Measurements from ENCODE around the gene SPRY1.
A peak's percentile ranks its signal among the peaks of the same experiment; 100 is the strongest.

The SPRY1 gene

DNA sequence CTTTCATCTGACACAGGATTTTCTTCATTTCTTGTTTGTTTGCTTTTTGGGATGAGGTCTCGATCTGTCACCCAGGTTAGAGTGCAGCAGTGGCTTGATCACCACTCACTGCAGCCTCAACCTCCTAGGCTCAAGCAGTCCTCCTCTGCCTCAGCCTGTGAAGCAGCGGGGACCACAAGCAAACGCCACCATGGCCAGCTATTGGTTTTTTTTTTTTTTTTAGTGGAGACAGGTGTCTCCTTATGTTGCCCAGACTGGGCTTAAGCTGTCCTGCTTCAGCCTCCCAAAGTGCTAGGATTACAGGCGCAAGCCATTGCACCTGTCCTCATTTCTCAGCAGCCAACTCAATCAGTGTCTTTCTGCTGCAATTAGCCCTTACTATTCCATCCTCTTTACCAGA, 10.3 kb downstream of the SPRY1 start:
- no peak for DNase-seq
- no peak for TF ChIP-seq GATA1 (IDR thresholded peaks at IDR 0.05; ENCODE audit: low read depth, low read length)
- TF ChIP-seq POLR2A (IDR thresholded peaks at IDR 0.05; ENCODE audit: low read length): no peak

DNA sequence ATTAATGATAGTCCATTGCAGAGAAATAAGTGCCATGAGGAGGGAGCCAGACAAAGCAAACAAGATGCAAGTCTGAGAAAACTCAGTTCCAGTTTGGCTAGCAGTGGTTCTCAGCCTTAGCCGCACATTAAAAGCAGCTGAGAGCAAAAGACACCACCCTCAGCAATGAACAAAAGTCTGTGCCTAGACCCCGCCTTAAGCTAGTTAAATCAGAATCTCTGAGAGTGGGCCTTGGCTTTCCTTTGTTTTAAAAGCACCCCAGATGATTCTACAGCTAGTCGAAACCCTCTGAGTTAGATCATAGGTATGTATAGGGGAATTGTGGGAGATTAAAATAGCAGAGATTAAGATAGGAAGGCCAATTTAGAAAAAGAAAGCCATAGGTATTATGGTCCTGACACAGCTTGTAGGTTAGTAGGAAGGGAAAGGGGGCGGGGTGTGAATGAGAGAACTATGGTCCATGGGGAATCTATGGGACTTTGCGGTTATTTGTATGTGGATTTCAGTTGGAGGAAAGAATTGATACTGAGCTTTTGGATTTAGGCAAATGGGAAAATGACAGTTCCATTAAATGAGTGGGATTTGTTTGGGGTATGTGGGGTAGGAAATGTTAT, 12.0 kb downstream of the SPRY1 start:
- TF ChIP-seq POLR2A (IDR thresholded peaks at IDR 0.05; ENCODE audit: low read length): no peak
- no peak for TF ChIP-seq GATA1 (IDR thresholded peaks at IDR 0.05; ENCODE audit: low read depth, low read length)
- DNase-seq: no peak

DNA sequence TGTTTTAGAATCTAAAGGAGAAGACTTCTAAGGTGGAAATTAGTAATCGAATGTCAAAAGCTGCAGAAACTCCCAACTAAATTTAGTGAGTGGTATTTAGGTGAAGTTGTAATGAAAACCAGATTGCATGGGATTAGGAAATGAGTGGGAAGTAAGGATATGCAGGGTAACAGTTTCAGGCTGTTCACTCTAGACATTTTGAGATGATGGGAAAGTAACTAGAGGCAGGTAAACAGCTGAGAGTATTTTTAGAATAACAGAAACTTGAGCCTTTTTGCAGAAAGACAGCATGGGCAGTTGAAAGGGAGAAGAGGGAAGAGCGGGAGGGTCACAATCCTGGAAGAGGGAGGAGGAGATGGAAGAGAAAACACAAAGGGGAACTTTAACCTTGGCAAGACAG, 12.7 kb downstream of the SPRY1 start:
- TF ChIP-seq GATA1 (IDR thresholded peaks at IDR 0.05; ENCODE audit: low read depth, low read length) (no peak), POLR2A (IDR thresholded peaks at IDR 0.05; ENCODE audit: low read length) (no peak)
- no peak for DNase-seq

DNA sequence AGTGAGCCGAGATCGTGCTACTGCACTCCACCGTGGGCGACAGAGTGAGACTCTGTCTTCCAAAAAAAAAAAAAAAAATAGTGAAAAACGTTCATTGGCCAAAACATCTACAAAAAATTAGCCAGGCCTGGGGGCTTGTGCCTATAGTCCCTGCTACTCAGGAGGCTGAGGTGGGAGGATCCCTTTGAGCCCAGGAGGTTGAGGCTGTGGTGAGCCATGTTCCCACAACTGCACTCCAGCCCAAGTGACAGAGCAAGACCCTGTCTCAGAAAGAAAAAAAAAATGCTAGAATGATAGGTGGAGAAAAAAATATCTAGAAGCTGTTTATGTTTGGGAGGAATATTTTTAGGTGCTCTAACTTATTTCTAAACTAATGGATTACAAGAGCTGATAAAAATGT, 14.9 kb downstream of the SPRY1 start:
- no peak for TF ChIP-seq POLR2A (IDR thresholded peaks at IDR 0.05; ENCODE audit: low read length)
- no peak for TF ChIP-seq GATA1 (IDR thresholded peaks at IDR 0.05; ENCODE audit: low read depth, low read length)
- no peak for DNase-seq

DNA sequence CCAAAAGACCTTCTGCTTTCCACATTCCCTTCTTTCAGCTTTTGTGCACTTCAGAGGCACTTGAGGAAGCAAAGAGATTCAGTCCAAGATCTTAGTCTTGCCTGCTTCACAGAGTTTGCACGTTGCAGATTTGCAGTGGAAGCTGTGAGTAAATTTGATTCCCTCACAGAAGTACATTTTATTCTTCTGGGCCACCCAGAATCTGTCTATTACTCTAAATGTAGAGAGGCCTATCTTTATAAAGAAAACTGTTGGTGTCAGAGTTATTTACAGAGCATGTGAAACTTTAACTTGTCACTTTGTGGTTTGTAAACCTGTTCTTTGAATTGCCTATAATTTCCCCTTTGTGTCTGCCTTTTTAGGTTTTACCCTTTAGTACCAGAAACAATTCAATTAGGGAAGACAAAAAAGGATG, 15.5 kb downstream of the SPRY1 start:
- DNase-seq: no peak
- TF ChIP-seq POLR2A (IDR thresholded peaks at IDR 0.05; ENCODE audit: low read length): no peak

DNA sequence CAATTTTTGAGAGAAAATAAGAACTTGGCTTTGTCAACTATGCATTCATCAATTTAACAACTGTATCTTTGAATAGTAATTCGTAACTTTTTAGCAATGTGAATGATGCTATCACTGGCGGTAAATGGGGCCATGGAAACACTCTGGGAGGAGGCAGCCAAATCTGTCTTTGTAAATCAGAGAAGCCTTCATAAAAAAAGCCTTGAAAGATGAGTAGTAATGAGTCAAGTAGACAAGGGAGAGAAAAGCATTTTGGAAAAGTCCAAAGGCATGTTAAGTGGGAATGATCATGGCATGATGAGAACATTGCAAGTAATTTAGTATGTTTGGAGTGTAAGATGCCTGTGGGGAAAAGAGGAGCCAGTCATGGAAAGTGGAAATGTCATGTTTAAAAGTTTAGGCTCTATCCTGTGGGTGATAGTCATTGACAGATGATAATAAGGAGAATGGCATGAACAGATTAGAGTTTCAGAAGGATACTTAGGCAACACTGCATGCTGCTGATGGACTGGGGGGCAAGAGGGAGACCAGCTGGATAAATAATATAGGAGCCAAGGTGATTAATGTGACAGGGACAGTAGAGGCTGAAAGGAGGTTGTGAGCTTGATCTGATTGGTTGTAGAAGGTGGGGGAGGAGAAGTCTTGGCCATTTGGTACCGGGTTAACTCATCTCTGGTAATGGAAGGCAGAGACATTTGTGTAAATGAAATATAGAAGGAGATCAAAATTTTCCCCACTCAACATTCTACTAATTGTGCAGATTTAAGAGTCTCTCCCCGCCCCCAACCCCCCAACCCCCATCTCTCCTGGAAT, 16.3 kb downstream of the SPRY1 start:
- no peak for DNase-seq
- TF ChIP-seq POLR2A (IDR thresholded peaks at IDR 0.05; ENCODE audit: low read length) (no peak), GATA1 (IDR thresholded peaks at IDR 0.05; ENCODE audit: low read depth, low read length) (no peak)

DNA sequence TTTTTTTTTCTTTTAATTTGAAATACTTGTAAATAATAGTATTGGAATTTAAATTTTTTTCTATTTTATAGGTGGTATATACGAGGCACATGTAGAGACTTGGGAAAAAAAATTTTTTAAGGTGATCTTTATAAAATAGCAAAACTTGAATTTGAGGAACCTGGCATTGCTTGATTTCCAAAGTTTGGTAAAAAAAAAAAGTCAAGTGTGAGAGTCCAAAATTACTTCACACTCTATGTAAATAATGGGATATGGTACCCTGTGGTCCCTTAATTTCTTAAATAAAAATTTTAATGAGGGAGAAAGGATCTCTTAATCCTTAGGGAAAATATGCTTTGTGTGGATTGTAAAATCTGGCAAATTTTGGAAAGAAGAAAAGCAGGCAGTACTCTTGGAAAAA, 19.0 kb downstream of the SPRY1 start:
- no peak for TF ChIP-seq POLR2A (IDR thresholded peaks at IDR 0.05; ENCODE audit: low read length)
- TF ChIP-seq GATA1 (IDR thresholded peaks at IDR 0.05; ENCODE audit: low read depth, low read length): no peak
- no peak for DNase-seq

DNA sequence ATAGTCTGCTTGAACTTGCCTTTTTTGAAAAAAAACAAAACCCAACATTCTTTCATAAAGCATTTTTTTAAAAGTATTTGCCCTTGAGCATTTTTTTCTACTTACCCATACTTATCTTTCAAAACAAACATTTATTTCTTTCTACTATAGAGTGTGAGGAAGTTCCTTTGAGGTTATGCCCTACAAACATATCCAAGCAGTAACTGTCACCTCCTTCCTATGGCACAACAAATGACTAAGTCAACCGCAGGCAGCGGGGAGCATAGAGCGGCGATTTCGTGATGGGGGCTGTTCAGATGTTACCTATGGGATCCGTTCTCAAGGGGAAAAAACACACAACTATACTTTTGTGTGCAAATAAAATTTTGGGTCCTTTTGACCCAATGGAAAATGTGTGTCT, 19.4 kb downstream of the SPRY1 start:
- DNase-seq: peak in 1 of 2 experiments; percentile 17
- no peak for TF ChIP-seq POLR2A (IDR thresholded peaks at IDR 0.05; ENCODE audit: low read length)
- TF ChIP-seq GATA1 (IDR thresholded peaks at IDR 0.05; ENCODE audit: low read depth, low read length): no peak

DNA sequence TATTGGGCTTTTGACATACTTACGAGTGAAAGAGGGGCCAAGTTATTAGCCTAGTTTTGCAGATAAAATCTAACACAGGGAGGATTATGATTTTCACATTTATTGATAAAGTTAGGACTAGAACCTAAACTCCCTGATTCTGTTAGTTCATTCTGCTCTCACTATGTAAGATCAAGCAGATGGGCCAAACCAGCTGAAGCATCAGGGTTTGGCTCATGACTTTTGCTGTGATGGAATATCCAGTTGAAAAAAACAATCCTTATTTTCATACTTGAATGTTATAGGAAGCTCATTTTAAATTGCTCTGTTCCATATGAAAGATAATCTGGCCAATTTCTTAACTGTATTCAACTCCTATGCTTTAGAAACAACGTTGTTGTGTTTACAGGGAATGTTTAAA, 21.2 kb downstream of the SPRY1 start:
- no peak for DNase-seq
- TF ChIP-seq GATA1 (IDR thresholded peaks at IDR 0.05; ENCODE audit: low read depth, low read length): no peak
- TF ChIP-seq POLR2A (IDR thresholded peaks at IDR 0.05; ENCODE audit: low read length): no peak

DNA sequence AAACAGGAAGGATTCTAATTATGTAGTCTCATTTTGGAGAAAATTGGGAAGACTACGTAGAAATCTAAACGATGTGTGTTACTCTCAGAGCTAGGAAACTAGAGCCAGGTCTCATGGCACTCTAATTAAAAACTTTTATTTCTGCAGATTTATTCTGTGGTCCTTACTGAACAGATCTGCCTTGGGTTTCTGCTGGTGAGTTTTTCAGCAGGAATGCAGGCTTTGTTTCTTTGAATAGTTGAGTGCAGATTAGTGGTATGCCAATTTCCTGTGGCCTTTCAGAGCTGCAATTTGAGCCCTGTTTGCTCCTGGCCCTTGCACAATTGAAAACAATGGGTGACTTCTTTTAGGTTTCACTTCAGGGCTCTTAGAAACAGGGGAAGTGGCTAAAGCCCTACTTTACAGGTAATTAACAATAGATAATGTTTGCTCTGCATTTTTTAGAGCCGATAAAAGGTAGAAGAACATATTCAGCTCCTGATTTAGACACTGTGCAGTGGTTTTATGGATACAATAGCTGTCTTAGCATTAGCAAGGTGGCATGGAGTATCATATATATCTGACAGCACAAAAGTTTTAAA, 21.8 kb downstream of the SPRY1 start:
- no peak for DNase-seq
- no peak for TF ChIP-seq GATA1 (IDR thresholded peaks at IDR 0.05; ENCODE audit: low read depth, low read length)
- no peak for TF ChIP-seq POLR2A (IDR thresholded peaks at IDR 0.05; ENCODE audit: low read length)

DNA sequence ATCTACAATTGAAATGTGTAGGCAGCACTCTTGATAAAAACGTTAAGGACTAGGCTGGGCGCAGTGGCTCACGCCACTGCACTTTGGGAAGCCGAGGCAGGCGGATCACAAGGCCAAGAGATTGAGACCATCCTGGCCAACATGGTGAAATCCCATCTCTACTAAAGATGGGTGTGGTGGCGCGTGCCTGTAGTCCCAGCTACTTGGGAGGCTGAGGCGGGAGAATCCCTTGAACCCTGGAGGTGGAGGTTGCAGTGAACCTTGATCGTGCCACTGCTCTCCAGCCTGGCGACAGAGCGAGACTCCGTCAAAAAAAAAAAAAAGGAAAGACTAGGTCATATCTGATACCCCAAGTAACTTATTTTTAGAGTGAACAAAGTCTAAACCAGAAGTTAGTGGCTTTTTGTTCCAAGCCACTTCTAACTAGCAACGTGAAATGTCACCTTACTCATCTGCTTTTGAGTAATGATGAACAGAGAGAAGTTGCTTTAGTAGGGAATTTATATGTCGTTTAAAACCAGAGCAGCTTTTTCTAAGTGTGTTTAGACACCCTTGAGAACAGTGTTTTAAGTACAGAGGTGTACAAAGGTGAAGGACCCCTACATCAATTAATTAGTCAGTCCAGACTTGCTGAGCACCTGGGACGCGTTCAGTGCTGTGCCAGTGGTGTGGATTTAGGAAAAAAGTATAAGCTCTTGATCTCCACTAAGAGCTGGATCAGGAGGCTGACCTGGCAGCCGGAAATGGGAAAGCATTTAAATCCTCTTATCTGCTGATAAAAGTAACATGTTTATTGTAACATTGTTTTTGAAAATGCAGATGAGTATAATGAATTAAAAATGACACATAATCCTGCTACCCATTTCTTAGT, 23.5 kb downstream of the SPRY1 start:
- no peak for DNase-seq
- no peak for TF ChIP-seq GATA1 (IDR thresholded peaks at IDR 0.05; ENCODE audit: low read depth, low read length)

DNA sequence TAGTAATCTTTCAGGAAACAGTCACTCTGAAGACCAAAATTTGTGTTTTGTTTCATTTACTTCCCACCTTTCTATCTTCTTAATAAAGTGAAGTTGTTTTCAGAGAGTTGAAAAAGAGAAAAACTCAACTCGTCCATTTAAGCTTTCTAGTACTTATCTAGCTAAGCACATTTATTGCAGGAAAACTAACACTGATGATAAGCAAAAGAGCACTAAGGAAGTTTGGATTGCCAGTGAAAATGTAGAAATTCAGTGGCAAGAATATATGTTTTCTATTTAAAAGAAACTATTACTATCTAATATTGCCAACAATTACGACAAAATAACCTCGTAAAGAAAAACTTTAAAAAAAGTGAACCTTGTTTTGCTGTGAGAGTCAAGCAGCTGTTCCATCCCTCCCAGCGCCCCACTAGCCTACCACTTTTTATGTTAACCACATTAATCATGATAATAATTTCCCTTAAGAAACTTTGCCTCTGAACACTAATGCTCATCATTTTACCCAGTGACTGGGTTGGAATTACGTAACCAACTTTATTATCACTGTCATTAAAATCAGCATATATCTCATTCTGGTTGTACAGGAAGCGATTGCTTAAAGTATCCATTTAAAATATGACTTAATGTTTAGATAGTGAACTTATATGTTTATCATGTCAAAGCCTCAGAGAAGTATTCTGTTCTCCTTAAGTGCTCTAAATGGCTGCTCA, 24.8 kb downstream of the SPRY1 start:
- TF ChIP-seq POLR2A (IDR thresholded peaks at IDR 0.05; ENCODE audit: low read length) (no peak), GATA1 (IDR thresholded peaks at IDR 0.05; ENCODE audit: low read depth, low read length) (no peak)
- DNase-seq: peak; percentile 53 to 74

DNA sequence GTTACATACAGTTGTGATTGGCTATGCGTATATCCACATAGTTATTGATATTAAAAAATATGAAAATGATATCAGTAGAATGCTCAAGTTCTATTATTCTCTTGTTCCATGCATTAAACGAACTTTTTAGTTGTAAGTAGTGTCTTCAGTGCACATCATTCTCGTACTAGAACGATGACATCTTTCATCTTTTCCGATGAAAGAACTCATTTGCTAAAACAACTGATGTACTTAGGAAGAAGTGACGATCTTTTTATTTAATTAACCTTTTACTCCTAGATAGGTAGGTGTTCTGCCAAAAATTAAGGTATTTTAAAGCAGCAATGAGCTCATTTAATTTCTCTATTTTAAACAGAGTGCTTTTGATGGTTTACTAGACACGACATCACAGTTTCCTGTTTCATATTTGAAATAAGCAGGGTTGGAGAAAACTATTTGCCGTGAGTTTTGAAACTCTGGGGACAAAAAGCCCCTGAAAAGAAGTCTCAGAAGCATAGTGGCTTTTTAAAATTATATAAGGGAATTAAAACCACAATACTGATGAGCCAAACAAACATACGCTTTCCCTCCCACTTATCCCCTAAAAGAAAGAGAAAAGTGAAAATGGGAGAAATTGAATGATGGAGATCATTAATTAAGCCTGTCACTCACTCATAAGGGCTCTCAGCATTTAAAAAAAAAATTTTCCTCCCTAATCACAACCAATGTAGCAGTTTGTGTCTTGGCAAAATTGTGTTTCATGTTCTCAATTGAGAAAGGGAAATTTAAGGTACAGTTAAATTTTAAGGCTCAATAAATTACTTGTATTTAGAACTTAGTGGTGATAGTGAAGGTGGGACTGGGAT, 25.6 kb downstream of the SPRY1 start:
- no peak for DNase-seq
- TF ChIP-seq POLR2A (IDR thresholded peaks at IDR 0.05; ENCODE audit: low read length) (no peak), GATA1 (IDR thresholded peaks at IDR 0.05; ENCODE audit: low read depth, low read length) (no peak)

Data from erythroblast (primary cell).